ENCODE measurements around the gene PCBP1. TPM values are rescaled to one million over a fixed set of nuclear protein-coding genes. Genes with fewer than 3 reads are reported as not detected.
"Not testable (repeated sequence)": the region's sequence is repeated elsewhere in the genome, so short reads cannot be mapped to it uniquely, and the experiment has no call there.

PCBP1 gene
- total and polyA plus RNA-seq, 12 donors = 32.8 to 511 (median 309) TPM

- no peak overlapping the region for H3K27ac ChIP-seq
- H3K36me3 ChIP-seq (replicated peaks in 1 of 2) = no peaks in the 10 kb centered on the region
- H3K9me3 ChIP-seq (replicated peaks in 1 of 3) = no peaks in the 10 kb centered on the region
- intact Hi-C loops (cut with DNase I) = no loop called here
- H3K4me1 ChIP-seq (replicated peaks in 1 of 2) = peaks cover 5 to 15% of the 10 kb centered on the region in 2 donors
- no peak for DNase-seq
- 94 to 97% (median 95%) methylated on average over 4 of the region's 4 CpGs for WGBS, 4 donors
- no peak overlapping the region for H3K4me3 ChIP-seq
- TF ChIP-seq, protein P1, sequence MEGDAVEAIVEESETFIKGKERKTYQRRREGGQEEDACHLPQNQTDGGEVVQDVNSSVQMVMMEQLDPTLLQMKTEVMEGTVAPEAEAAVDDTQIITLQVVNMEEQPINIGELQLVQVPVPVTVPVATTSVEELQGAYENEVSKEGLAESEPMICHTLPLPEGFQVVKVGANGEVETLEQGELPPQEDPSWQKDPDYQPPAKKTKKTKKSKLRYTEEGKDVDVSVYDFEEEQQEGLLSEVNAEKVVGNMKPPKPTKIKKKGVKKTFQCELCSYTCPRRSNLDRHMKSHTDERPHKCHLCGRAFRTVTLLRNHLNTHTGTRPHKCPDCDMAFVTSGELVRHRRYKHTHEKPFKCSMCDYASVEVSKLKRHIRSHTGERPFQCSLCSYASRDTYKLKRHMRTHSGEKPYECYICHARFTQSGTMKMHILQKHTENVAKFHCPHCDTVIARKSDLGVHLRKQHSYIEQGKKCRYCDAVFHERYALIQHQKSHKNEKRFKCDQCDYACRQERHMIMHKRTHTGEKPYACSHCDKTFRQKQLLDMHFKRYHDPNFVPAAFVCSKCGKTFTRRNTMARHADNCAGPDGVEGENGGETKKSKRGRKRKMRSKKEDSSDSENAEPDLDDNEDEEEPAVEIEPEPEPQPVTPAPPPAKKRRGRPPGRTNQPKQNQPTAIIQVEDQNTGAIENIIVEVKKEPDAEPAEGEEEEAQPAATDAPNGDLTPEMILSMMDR (IDR thresholded peaks at IDR 0.05) = no peak
- TF ChIP-seq POLR2A (IDR thresholded peaks at IDR 0.05) = no peak
- H3K27me3 ChIP-seq = no peaks in the 10 kb centered on the region
Observed at GRCh38 chr2:70098032-70098431, 10.8 kb downstream of the PCBP1 start.

DNA sequence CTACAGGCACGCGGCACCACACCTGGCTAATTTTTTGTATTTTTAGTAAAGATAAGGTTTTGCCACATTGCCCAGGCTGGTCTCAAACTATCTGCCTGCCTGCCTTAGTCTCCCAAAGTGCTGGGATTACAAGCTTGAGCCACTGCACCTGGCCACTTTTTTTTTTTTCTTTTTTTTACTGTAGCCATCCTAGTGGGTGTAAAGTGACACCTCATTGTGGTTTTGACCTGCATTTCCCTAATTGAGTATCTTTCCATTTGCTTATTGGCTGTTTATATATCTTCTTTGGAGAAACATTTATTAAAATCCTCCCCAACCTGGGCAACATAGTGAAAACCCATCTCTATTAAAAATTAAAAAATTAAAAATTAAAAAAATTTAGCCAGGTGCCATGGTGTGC, 12.0 kb downstream of the PCBP1 start:
- Histone ChIP-seq H3K9me3 (replicated peaks in 1 of 3) (no peaks in the 10 kb centered on the region), H3K27me3 (no peaks in the 10 kb centered on the region), H3K4me1 (replicated peaks in 1 of 2) (peaks cover 5 to 24% of the 10 kb centered on the region in 2 donors), H3K36me3 (replicated peaks in 1 of 2) (no peaks in the 10 kb centered on the region), H3K27ac (no peak overlapping the region), H3K4me3 (no peak overlapping the region)
- TF ChIP-seq POLR2A (IDR thresholded peaks at IDR 0.05) = no peak
- TF ChIP-seq, protein P1 (IDR thresholded peaks at IDR 0.05) = no peak
- 90 to 97% (median 93%) methylated on average over 2 of the region's 2 CpGs for WGBS, 4 donors
- intact Hi-C loops (cut with DNase I) = no loop called here
- DNase-seq = no peak

- no peaks in the 10 kb centered on the region for H3K9me3 ChIP-seq (replicated peaks in 1 of 3)
- H3K4me3 ChIP-seq = no peak overlapping the region
- peaks cover 0 to 16% of the 10 kb centered on the region in 2 donors for H3K4me1 ChIP-seq (replicated peaks in 1 of 2)
- no peak overlapping the region for H3K27ac ChIP-seq
- TF ChIP-seq, protein P1 (IDR thresholded peaks at IDR 0.05) = no peak
- no peaks in the 10 kb centered on the region for H3K27me3 ChIP-seq
- no peak for DNase-seq
- intact Hi-C loops (cut with DNase I) = no loop called here
- no peaks in the 10 kb centered on the region for H3K36me3 ChIP-seq (replicated peaks in 1 of 2)
- 93 to 96% (median 94%) methylated on average over 6 of the region's 6 CpGs for WGBS, 4 donors
Observed at GRCh38 chr2:70101174-70101573, 13.9 kb downstream of the PCBP1 start.

- H3K27me3 ChIP-seq; H3K36me3 ChIP-seq (replicated peaks in 1 of 2); H3K4me3 ChIP-seq; H3K9me3 ChIP-seq (replicated peaks in 1 of 3); DNase-seq; H3K27ac ChIP-seq; intact Hi-C loops (cut with DNase I): not testable (repeated sequence)
- peaks cover 0 to 16% of the 10 kb centered on the region in 2 donors for H3K4me1 ChIP-seq (replicated peaks in 1 of 2)
- WGBS, 4 donors = 86 to 94% (median 92%) methylated on average over 11 of the region's 11 CpGs
Observed at GRCh38 chr2:70101686-70102085, 14.4 kb downstream of the PCBP1 start.

GRCh38 chr2:70102323-70102905, 15.1 kb downstream of the PCBP1 start:
- H3K4me1 ChIP-seq (replicated peaks in 1 of 2) = peaks cover 0 to 16% of the 10 kb centered on the region in 2 donors
- intact Hi-C loops (cut with DNase I); H3K9me3 ChIP-seq (replicated peaks in 1 of 3); H3K27me3 ChIP-seq; H3K4me3 ChIP-seq; H3K36me3 ChIP-seq (replicated peaks in 1 of 2); DNase-seq; H3K27ac ChIP-seq: not testable (repeated sequence)
- 86 to 94% (median 93%) methylated on average over 27 to 29 of the region's 29 CpGs for WGBS, 4 donors

Measured in adrenal gland (tissue), 12 donors.